ENCODE measurements around the gene BTBD9. TPM values are rescaled to one million over a fixed set of nuclear protein-coding genes. Genes with fewer than 3 reads are reported as not detected.
A peak's percentile ranks its signal among the peaks of the same experiment; 100 is the strongest.

Gene BTBD9
- total RNA-seq, 1 donor from 2014 or later = 14.8 TPM

DNA sequence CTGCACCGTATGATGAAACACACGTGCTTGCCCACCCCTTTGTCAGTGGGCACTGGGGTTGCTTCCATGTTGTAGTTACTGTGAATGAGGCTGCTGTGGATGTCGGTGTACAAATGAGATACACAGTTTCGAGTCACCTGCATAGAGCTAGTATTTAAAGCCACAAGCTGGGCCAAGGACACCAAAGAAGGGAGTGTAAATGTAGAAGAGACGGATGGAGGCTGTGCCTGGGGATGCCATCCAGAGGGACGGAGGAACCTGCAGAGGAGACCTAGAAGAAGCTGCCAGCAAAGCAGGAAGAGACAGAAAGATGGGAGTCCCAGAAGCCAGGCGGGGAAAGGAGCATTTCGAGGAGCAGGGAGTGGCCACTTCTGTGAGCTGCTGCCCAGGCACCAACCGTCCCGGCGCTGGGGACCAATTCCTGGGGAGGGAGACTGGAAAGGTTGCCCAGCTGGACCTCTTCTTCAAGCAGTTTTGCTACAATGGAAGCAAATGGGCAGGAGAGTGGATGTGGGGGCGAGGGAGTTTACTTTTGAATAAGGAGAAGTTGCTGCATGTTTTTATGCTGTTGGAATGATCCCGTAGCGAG lies 480.9 kb downstream of the BTBD9 start:
- Mint-ChIP-seq H3K27me3 (ENCODE audit: low read depth) (no peaks in the 10 kb centered on the region), H3K36me3 (ENCODE audit: low read depth) (peaks cover 9% of the 10 kb centered on the region), H3K9me3 (ENCODE audit: low read depth) (no peaks in the 10 kb centered on the region), H3K4me1 (ENCODE audit: low read depth) (peaks cover 6% of the 10 kb centered on the region), H3K4me3 (ENCODE audit: unreplicated experiment) (no peak overlapping the region), H3K27ac (ENCODE audit: unreplicated experiment) (no peak overlapping the region)
- no peak for DNase-seq (ENCODE audit: low spot score)
- TF ChIP-seq CTCF (IDR thresholded peaks at IDR 0.05) = no peak

- no peaks in the 10 kb centered on the region for H3K27me3 Mint-ChIP-seq (ENCODE audit: low read depth)
- TF ChIP-seq CTCF (IDR thresholded peaks at IDR 0.05) = no peak
- peaks cover 10% of the 10 kb centered on the region for H3K36me3 Mint-ChIP-seq (ENCODE audit: low read depth)
- H3K9me3 Mint-ChIP-seq (ENCODE audit: low read depth) = no peaks in the 10 kb centered on the region
- peak overlapping the region; percentile 52 for H3K27ac Mint-ChIP-seq (ENCODE audit: unreplicated experiment)
- H3K4me3 Mint-ChIP-seq (ENCODE audit: unreplicated experiment) = no peak overlapping the region
- no peak for DNase-seq (ENCODE audit: low spot score)
- H3K4me1 Mint-ChIP-seq (ENCODE audit: low read depth) = peaks cover 6% of the 10 kb centered on the region
Observed at GRCh38 chr6:38157905-38158304, 481.8 kb downstream of the BTBD9 start.

DNA sequence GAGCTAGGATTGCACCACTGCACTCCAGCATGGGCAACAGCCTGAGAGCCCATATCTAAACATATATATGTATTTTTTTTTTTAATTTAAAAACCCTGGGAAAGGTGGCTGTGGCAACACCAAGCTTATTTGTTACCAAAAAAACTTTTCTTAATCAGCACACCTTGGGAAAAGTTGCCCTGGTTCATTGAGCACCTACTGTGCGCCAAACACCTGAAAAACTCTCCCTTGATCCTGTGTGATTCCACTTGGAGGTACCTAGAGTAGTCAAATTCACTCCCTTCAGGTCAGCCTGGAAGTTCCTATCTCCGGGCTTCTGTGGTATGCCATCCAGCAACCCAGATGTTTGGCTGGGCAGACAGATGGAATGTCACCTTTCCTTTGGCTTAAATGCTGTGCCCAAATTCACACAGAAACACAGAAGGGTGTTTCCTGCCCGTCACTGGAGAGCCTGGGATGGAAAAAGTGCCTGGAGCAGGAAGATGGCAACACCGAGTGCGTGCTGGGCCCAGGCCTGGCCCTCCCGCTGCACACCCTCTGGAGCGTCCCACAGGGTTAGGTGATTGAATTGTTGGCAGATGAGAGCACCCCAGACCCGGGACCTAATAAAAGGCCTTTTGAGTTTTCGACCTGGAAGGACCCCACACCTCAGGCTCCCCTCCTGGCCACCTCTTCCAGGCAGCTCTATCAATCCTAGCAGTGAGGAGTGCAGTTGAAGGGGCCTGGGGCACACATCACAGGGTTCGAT lies 482.7 kb downstream of the BTBD9 start:
- Mint-ChIP-seq H3K4me3 (ENCODE audit: unreplicated experiment) (no peak overlapping the region), H3K9me3 (ENCODE audit: low read depth) (no peaks in the 10 kb centered on the region), H3K4me1 (ENCODE audit: low read depth) (peaks cover 6% of the 10 kb centered on the region), H3K27ac (ENCODE audit: unreplicated experiment) (no peak overlapping the region), H3K36me3 (ENCODE audit: low read depth) (peaks cover 17% of the 10 kb centered on the region), H3K27me3 (ENCODE audit: low read depth) (no peaks in the 10 kb centered on the region)
- no peak for TF ChIP-seq CTCF (IDR thresholded peaks at IDR 0.05)
- no peak for DNase-seq (ENCODE audit: low spot score)

GRCh38 chr6:38155621-38156204 lies 484.0 kb downstream of the BTBD9 start:
- Mint-ChIP-seq H3K4me3 (ENCODE audit: unreplicated experiment) (no peak overlapping the region), H3K27ac (ENCODE audit: unreplicated experiment) (peak overlapping the region; percentile 34)

More at GRCh38 chr6:38155621-38156204, 484.0 kb downstream of the BTBD9 start:
- H3K36me3 Mint-ChIP-seq (ENCODE audit: low read depth) = peaks cover 14% of the 10 kb centered on the region
- no peak for DNase-seq (ENCODE audit: low spot score)
- no peaks in the 10 kb centered on the region for H3K9me3 Mint-ChIP-seq (ENCODE audit: low read depth)
- TF ChIP-seq CTCF (IDR thresholded peaks at IDR 0.05) = no peak
- peaks cover 6% of the 10 kb centered on the region for H3K4me1 Mint-ChIP-seq (ENCODE audit: low read depth)
- no peaks in the 10 kb centered on the region for H3K27me3 Mint-ChIP-seq (ENCODE audit: low read depth)

Measured in chondrocyte (in vitro differentiated cells).